ENCODE measurements around the gene ADAM12.

GRCh38 chr10:126391192-126391885 lies 3.1 kb upstream of the ADAM12 start:
- TF ChIP-seq, protein P1, sequence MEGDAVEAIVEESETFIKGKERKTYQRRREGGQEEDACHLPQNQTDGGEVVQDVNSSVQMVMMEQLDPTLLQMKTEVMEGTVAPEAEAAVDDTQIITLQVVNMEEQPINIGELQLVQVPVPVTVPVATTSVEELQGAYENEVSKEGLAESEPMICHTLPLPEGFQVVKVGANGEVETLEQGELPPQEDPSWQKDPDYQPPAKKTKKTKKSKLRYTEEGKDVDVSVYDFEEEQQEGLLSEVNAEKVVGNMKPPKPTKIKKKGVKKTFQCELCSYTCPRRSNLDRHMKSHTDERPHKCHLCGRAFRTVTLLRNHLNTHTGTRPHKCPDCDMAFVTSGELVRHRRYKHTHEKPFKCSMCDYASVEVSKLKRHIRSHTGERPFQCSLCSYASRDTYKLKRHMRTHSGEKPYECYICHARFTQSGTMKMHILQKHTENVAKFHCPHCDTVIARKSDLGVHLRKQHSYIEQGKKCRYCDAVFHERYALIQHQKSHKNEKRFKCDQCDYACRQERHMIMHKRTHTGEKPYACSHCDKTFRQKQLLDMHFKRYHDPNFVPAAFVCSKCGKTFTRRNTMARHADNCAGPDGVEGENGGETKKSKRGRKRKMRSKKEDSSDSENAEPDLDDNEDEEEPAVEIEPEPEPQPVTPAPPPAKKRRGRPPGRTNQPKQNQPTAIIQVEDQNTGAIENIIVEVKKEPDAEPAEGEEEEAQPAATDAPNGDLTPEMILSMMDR (IDR thresholded peaks at IDR 0.05), result no peak
- TF ChIP-seq SIN3A (IDR thresholded peaks at IDR 0.05; ENCODE audit: borderline replicate concordance, low read depth, low read length) (no peak), RFX5 (IDR thresholded peaks at IDR 0.05; ENCODE audit: low read length) (no peak), FOXM1 (IDR thresholded peaks at IDR 0.05; ENCODE audit: low read depth) (no peak), CHD2 (IDR thresholded peaks at IDR 0.05; ENCODE audit: low read length, partially characterized antibody) (no peak), MXI1 (IDR thresholded peaks at IDR 0.05; ENCODE audit: low read depth, low read length) (no peak), RAD21 (IDR thresholded peaks at IDR 0.05; ENCODE audit: low read length) (no peak), EZH2phosphoT487 (IDR thresholded peaks at IDR 0.05; ENCODE audit: borderline replicate concordance, low read depth) (no peak), YY1 (IDR thresholded peaks at IDR 0.05; ENCODE audit: low read depth) (no peak)
- TF ChIP-seq, protein P2, sequence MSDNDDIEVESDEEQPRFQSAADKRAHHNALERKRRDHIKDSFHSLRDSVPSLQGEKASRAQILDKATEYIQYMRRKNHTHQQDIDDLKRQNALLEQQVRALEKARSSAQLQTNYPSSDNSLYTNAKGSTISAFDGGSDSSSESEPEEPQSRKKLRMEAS (IDR thresholded peaks at IDR 0.05; ENCODE audit: low read depth), result no peak

Data from SK-N-SH (cell line).